Sigmoid colon (tissue), 7 donors: ENCODE measurements around the gene USP7. TPM values are rescaled to one million over a fixed set of nuclear protein-coding genes. Genes with fewer than 3 reads are reported as not detected.
A peak's percentile ranks its signal among the peaks of the same experiment; 100 is the strongest.

Experiments used
- DNase-seq: peaks from one replicate; pipeline ENCODE4 v3.0.0-alpha.2; 2019
- H3K27ac ChIP-seq, 4 donors: fragments of 200-600 bp; sonication (generic); one replicate each; pipeline ENCODE4 v1.5.1; 2016 to 2019; ENCODE audit warnings: mild to moderate bottlenecking in 1 of 4
- H3K27me3 ChIP-seq, 3 donors: fragments of 200-600 bp; sonication (generic); one replicate each; pipeline ENCODE4 v1.5.1; 2019; ENCODE audit warnings: mild to moderate bottlenecking in 1 of 3
- H3K36me3 ChIP-seq, 4 donors: fragments of 200-600 bp; sonication (generic); one replicate each; pipeline ENCODE4 v1.5.1; 2016 to 2019
- H3K4me1 ChIP-seq, 4 donors: fragments of 200-600 bp; sonication (generic); one replicate each; pipeline ENCODE4 v1.5.1; 2017 to 2019
- H3K4me3 ChIP-seq, 4 donors: fragments of 200-600 bp; sonication (generic); one replicate each; pipeline ENCODE4 v1.5.1; 2017 to 2019; ENCODE audit warnings: mild to moderate bottlenecking in 2 of 4, moderate library complexity in 1 of 4
- H3K9me3 ChIP-seq, 4 donors: fragments of 200-600 bp in 3 of 4; sonication (generic) in 3 of 4; one replicate each; pipeline versions ENCODE4 v1.5.1 to v1.6.1; 2013 to 2019
- CTCF ChIP-seq, 4 experiments: fragments of 450-650 bp in 3 of 4; fragments of 200-600 bp in 1 of 4; IDR thresholded peaks; one replicate each; pipeline ENCODE4 v1.5.1; 2016 to 2019; ENCODE audit warnings: antibody characterized with exemption in 4 of 4, mild to moderate bottlenecking in 3 of 4, moderate library complexity in 2 of 4
- EP300 ChIP-seq, 4 donors: sonication (generic); formaldehyde crosslinking; IDR thresholded peaks; one replicate each; pipeline ENCODE4 v1.6.1; 2017; ENCODE audit warnings: antibody characterized with exemption in 4 of 4
- POLR2A ChIP-seq, 2 donors: fragments of 450-650 bp; IDR thresholded peaks; one replicate each; pipeline ENCODE4 v1.6.1; 2016; ENCODE audit warnings: antibody characterized with exemption in 2 of 2, mild to moderate bottlenecking in 2 of 2, moderate library complexity in 2 of 2
- POLR2AphosphoS5 ChIP-seq, 4 donors: sonication (generic); formaldehyde crosslinking; IDR thresholded peaks; one replicate each; pipeline ENCODE4 v1.6.1; 2017; ENCODE audit warnings: antibody characterized with exemption in 4 of 4
- WGBS, 2 donors: extraction: QIAGEN DNeasy Blood & Tissue Kit; methylation state at CpG; one replicate each; pipeline ENCODE4 v1.1.7; 2013; 5-methylcytosine and 5-hydroxymethylcytosine counted together
- intact Hi-C: fragments of 100-400 bp; cut with DNase I; formaldehyde crosslinking; loops from one replicate; pipeline ENCODE4 v1.15.1; 2023
- polyA plus RNA-seq, 3 donors: library from polyadenylated mRNA; stranded (reverse); fragments of 200-250 nt; gene quantifications; one replicate each; pipeline ENCODE4 v1.2.3, GENCODE V29; 2013
- total RNA-seq, 4 donors: library from RNA; depleted of rRNA; stranded (reverse); fragments of >200 nt; gene quantifications; one replicate each; pipeline ENCODE4 v1.1.0, GENCODE V29; 2016
- donor health status: healthy with polysubstance abuse.
- donor health status: Bipolar disorder and iron deficiency.
- donor health status: healthy.

The USP7 gene
- total and polyA plus RNA-seq, 7 donors, result 28.8 to 84.5 (median 64.9) TPM

GRCh38 chr16:8868416-8869211 is 95.1 kb downstream of the USP7 start, which contains the start of gene CARHSP1:
Gene CARHSP1, minus strand, starts transcription at chr16:8869006. Its CDS starts 9,678 bp downstream, at chr16:8859328.
- Histone ChIP-seq H3K27me3 (peaks cover 0 to 15% (median 0%) of the 10 kb centered on the region in 3 donors), H3K27ac (peak within 1 kb of the TSS; percentile 74 to 89 (median 84)), H3K9me3 (no peaks in the 10 kb centered on the region), H3K4me3 (peak within 1 kb of the TSS; percentile 52 to 82 (median 66)), H3K4me1 (peaks cover 0 to 52% (median 45%) of the 10 kb centered on the region in 4 donors), H3K36me3 (no peaks in the 10 kb centered on the region)
- 1% methylated on average over 83 of the region's 83 CpGs for WGBS, 2 donors
- intact Hi-C loops, result loop anchor here (5.0 kb wide), 2 partner anchors 71 to 196 kb away; partner anchors contain the start of genes ABAT, PMM2 and TMEM186
- peak; percentile 93 for DNase-seq
- TF ChIP-seq EP300 (IDR thresholded peaks at IDR 0.05), result no peak
- TF ChIP-seq POLR2AphosphoS5 (IDR thresholded peaks at IDR 0.05), result peak; percentile 63 to 78 (median 74)
- TF ChIP-seq POLR2A (IDR thresholded peaks at IDR 0.05), result peak; percentile 9 to 49
- TF ChIP-seq CTCF (IDR thresholded peaks at IDR 0.05), result no peak

- intact Hi-C loops, result loop anchor here (5.0 kb wide), 2 partner anchors 71 to 196 kb away; partner anchors contain the start of genes ABAT, PMM2 and TMEM186
- H3K4me3 ChIP-seq, result peak overlapping the region; percentile 52 to 82 (median 66)
These were observed 95.7 kb downstream of the USP7 start for GRCh38 chr16:8867932-8868415.

GRCh38 chr16:8867216-8867931 is 96.3 kb downstream of the USP7 start:
- Histone ChIP-seq H3K36me3 (no peaks in the 10 kb centered on the region), H3K4me1 (peaks cover 0 to 59% (median 49%) of the 10 kb centered on the region in 4 donors), H3K4me3 (peak overlapping the region; percentile 52 to 82 (median 66)), H3K27me3 (peaks cover 0 to 15% (median 0%) of the 10 kb centered on the region in 3 donors), H3K27ac (peak overlapping the region; percentile 74 to 89 (median 84)), H3K9me3 (no peaks in the 10 kb centered on the region)
- DNase-seq, result peak; percentile 80
- intact Hi-C loops, result loop anchor here (5.0 kb wide), 2 partner anchors 70 to 195 kb away; partner anchors contain the start of genes ABAT, PMM2 and TMEM186
- WGBS, 2 donors, result 1 to 4% methylated on average over 35 of the region's 35 CpGs
- no peak for TF ChIP-seq CTCF (IDR thresholded peaks at IDR 0.05)
- peak in 1 of 4 donors; percentile 10 for TF ChIP-seq POLR2AphosphoS5 (IDR thresholded peaks at IDR 0.05)

More at GRCh38 chr16:8867932-8868415, 95.7 kb downstream of the USP7 start:
- TF ChIP-seq POLR2AphosphoS5 (IDR thresholded peaks at IDR 0.05), result no peak
- TF ChIP-seq CTCF (IDR thresholded peaks at IDR 0.05), result no peak
- no peak for TF ChIP-seq POLR2A (IDR thresholded peaks at IDR 0.05)
- no peak for TF ChIP-seq EP300 (IDR thresholded peaks at IDR 0.05)
- Histone ChIP-seq H3K4me1 (peaks cover 0 to 57% (median 49%) of the 10 kb centered on the region in 4 donors), H3K36me3 (no peaks in the 10 kb centered on the region), H3K9me3 (no peaks in the 10 kb centered on the region), H3K27me3 (peaks cover 0 to 15% (median 0%) of the 10 kb centered on the region in 3 donors), H3K27ac (peak overlapping the region; percentile 74 to 89 (median 84))
- 0% methylated on average over 16 of the region's 16 CpGs for WGBS, 2 donors
- DNase-seq, result no peak

GRCh38 chr16:8866884-8867215 is 96.9 kb downstream of the USP7 start:
- intact Hi-C loops, result loop anchor here (5.0 kb wide), 2 partner anchors 70 to 195 kb away; partner anchors contain the start of genes ABAT, PMM2 and TMEM186
- 10 to 30% methylated on average over 16 of the region's 16 CpGs for WGBS, 2 donors
- Histone ChIP-seq H3K4me3 (peak overlapping the region; percentile 52 to 82 (median 66)), H3K27me3 (peaks cover 0 to 15% (median 0%) of the 10 kb centered on the region in 3 donors), H3K27ac (peak overlapping the region; percentile 74 to 89 (median 84)), H3K36me3 (no peaks in the 10 kb centered on the region), H3K4me1 (peaks cover 0 to 59% (median 49%) of the 10 kb centered on the region in 4 donors), H3K9me3 (no peaks in the 10 kb centered on the region)
- DNase-seq, result no peak
- TF ChIP-seq POLR2A (IDR thresholded peaks at IDR 0.05) (no peak), EP300 (IDR thresholded peaks at IDR 0.05) (no peak), CTCF (IDR thresholded peaks at IDR 0.05) (no peak), POLR2AphosphoS5 (IDR thresholded peaks at IDR 0.05) (no peak)
